VCaP (cell line): ENCODE measurements around the gene PEX19.

Source experiments
- H3K27ac ChIP-seq: fragments of 450-650 bp; 2 replicates; pipeline ENCODE4 v1.5.1; 2017
- CTCF ChIP-seq: fragments of 450-650 bp; conservative IDR thresholded peaks from 2 replicates; pipeline ENCODE4 v1.5.1; 2017; ENCODE audit warnings: mild to moderate bottlenecking, moderate library complexity

The PEX19 gene

GRCh38 chr1:160251011-160251410 lies 33.9 kb downstream of the PEX19 start:
- no peak overlapping the region for H3K27ac ChIP-seq
- TF ChIP-seq CTCF = no peak

- TF ChIP-seq CTCF = no peak
- no peak overlapping the region for H3K27ac ChIP-seq
Observed at GRCh38 chr1:160247053-160247452, 37.9 kb downstream of the PEX19 start.

DNA sequence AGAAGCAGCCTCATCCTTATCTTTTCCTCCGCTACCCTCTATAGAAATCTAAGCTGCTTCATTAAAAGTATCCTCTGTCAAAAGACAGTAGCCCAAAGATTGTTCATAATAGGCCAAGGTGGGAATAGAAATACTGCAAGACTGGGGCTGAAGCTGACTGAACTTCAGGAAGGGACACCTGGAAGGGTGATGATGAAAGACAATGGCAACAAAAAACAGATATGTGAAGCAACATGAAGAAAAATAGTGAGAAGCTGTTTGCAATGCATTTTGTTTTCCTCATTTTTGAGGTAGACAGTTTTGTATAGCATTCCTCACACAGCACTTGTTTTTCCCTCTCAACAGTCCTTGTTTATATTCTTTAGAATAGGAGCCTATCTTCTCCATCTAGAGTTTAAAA lies 39.5 kb downstream of the PEX19 start:
- no peak for TF ChIP-seq CTCF
- no peak overlapping the region for H3K27ac ChIP-seq

- TF ChIP-seq CTCF = no peak
- H3K27ac ChIP-seq = no peak overlapping the region
Observed at GRCh38 chr1:160244209-160244608, 40.7 kb downstream of the PEX19 start.

DNA sequence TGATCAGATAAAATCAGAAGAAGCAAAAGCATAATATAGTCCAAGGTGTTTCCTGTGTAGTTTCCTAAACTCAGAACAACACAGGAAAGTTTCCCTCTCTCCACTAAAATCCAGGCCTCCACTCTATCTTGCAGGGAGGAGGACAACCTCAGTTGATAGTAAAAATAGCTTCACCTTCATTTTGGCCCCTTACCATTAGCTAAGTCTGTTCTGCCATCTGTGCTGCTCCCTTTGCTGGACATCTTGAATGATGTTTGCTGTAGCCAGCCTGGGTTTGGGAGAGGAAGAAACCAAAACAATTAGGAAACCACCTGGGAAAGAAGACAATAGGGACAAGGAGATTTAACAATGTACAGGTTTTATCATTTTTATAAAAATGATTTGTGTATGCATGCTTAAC lies 41.2 kb downstream of the PEX19 start:
- TF ChIP-seq CTCF = no peak
- H3K27ac ChIP-seq = no peak overlapping the region

DNA sequence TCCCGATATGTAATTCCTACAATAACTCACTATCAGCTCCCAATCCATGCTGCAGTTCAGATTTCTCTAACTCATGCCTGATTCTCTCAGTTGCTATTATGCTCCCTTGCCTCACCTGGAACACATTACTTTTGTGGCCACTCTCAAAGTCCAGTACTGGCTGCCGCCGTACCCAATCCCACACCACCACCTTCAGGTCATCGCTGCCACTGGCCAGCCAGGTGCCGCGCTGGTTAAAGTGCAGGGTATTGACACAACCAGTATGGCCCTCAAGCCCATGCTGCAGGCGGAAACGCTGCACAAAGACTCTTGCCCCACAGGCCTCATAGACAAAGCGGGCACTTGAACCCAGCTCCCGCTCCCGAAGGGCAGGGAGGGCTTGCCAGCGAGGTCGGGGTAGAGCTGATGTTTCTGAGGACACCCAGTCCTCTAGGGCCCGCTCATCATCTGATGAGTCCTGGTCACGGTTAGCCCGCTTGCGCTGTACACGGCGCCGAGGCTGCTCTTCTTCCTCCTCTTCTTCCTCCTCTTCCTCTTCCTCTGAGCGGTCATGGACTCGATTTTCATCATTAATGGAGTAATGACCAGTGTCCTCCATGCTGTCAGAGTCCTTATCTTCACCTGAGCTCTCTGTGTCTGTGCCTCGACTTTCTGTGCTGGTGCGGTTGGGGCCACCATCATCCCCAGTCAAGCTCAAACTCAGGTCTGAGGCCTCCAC lies 45.2 kb downstream of the PEX19 start:
- no peak overlapping the region for H3K27ac ChIP-seq
- TF ChIP-seq CTCF = no peak

GRCh38 chr1:160238408-160238807 lies 46.5 kb downstream of the PEX19 start:
- TF ChIP-seq CTCF = no peak
- H3K27ac ChIP-seq = no peak overlapping the region
